MM.1S (cell line): Measurements from ENCODE around the gene DFFA.

Experiments
- CTCF ChIP-seq: fragments of 300-600 bp; sonication (generic); IDR thresholded peaks from 2 replicates; pipeline ENCODE4 v1.5.1; 2016; ENCODE audit warnings: antibody characterized with exemption, low read length, mixed read lengths
- EZH2 ChIP-seq: fragments of 300-600 bp; sonication (generic); optimal IDR thresholded peaks from 2 replicates; pipeline ENCODE3; 2017; ENCODE audit warnings: low read depth, mild to moderate bottlenecking, antibody characterized with exemption, low read length, mixed read lengths

GRCh38 chr1:10444795-10445397 is 27.4 kb downstream of the DFFA start:
- TF ChIP-seq CTCF (no peak), EZH2 (no peak)
